Jurkat, Clone E6-1 (cell line): ENCODE measurements around the gene NTRK2. TPM values are rescaled to one million over a fixed set of nuclear protein-coding genes. Genes with fewer than 3 reads are reported as not detected.

Experiments used
- DNase-seq: peaks from one replicate; pipeline ENCODE4 v3.0.0-alpha.2; 2011; ENCODE audit warnings: low read depth, low spot score
- H3K4me3 ChIP-seq: 2 replicates; pipeline ENCODE4 v1.5.1; 2011; ENCODE audit warnings: mild to moderate bottlenecking, low read length, control low read depth, moderate library complexity
- polyA plus RNA-seq: library from polyadenylated mRNA; unstranded; fragments of >200 nt; gene quantifications from one replicate; pipeline ENCODE4 v1.2.1, GENCODE V29; 2012; ENCODE audit warnings: missing spikeins; ENCODE audit not compliant: insufficient read length, insufficient read depth

The NTRK2 gene
- not detected for polyA plus RNA-seq

- H3K4me3 ChIP-seq, result no peak within 1 kb of the TSS
- DNase-seq, result no peak
These were observed at the start of gene NTRK2 for GRCh38 chr9:84669288-84670137. Gene NTRK2, plus strand, starts transcription at chr9:84669729. Its CDS starts 1,020 bp downstream, at chr9:84670749.

GRCh38 chr9:84620338-84620737 is 49.2 kb upstream of the NTRK2 start:
- no peak for DNase-seq
- no peak overlapping the region for H3K4me3 ChIP-seq

- DNase-seq, result no peak
These were observed 47.7 kb upstream of the NTRK2 start for GRCh38 chr9:84621811-84622210.

GRCh38 chr9:84622981-84623380 is 46.5 kb upstream of the NTRK2 start:
- DNase-seq, result no peak
- H3K4me3 ChIP-seq, result no peak overlapping the region

More at GRCh38 chr9:84621811-84622210, 47.7 kb upstream of the NTRK2 start:
- H3K4me3 ChIP-seq, result no peak overlapping the region

- no peak overlapping the region for H3K4me3 ChIP-seq
- no peak for DNase-seq
These were observed 33.1 kb upstream of the NTRK2 start for GRCh38 chr9:84636436-84636835.

GRCh38 chr9:84642553-84643141 is 26.9 kb upstream of the NTRK2 start:
- DNase-seq, result no peak
- no peak overlapping the region for H3K4me3 ChIP-seq

GRCh38 chr9:84647699-84648098 is 21.8 kb upstream of the NTRK2 start:
- H3K4me3 ChIP-seq, result no peak overlapping the region
- no peak for DNase-seq

GRCh38 chr9:84652496-84653120 is 16.9 kb upstream of the NTRK2 start:
- DNase-seq, result no peak
- H3K4me3 ChIP-seq, result no peak overlapping the region

- no peak overlapping the region for H3K4me3 ChIP-seq
- no peak for DNase-seq
These were observed 14.1 kb upstream of the NTRK2 start for GRCh38 chr9:84655447-84655846.

- no peak for DNase-seq
- no peak overlapping the region for H3K4me3 ChIP-seq
These were observed 10.2 kb upstream of the NTRK2 start for GRCh38 chr9:84659313-84659712.

GRCh38 chr9:84659773-84660172 is 9.8 kb upstream of the NTRK2 start:
- H3K4me3 ChIP-seq, result no peak overlapping the region
- no peak for DNase-seq

GRCh38 chr9:84667571-84668195 is 1.8 kb upstream of the NTRK2 start:
- DNase-seq, result peak; percentile 0

GRCh38 chr9:84668196-84669012 is 1.1 kb upstream of the NTRK2 start:
- no peak overlapping the region for H3K4me3 ChIP-seq
- DNase-seq, result peak; percentile 1

More at GRCh38 chr9:84667571-84668195, 1.8 kb upstream of the NTRK2 start:
- H3K4me3 ChIP-seq, result no peak overlapping the region

GRCh38 chr9:84669013-84669287 is 579 bp upstream of the NTRK2 start:
- no peak for DNase-seq
- H3K4me3 ChIP-seq, result no peak overlapping the region

GRCh38 chr9:84670138-84671041 is 861 bp downstream of the NTRK2 start:
- H3K4me3 ChIP-seq, result no peak overlapping the region

GRCh38 chr9:84671586-84672521 is 2.3 kb downstream of the NTRK2 start:
- no peak for DNase-seq
- H3K4me3 ChIP-seq, result no peak overlapping the region

More at GRCh38 chr9:84670138-84671041, 861 bp downstream of the NTRK2 start:
- no peak for DNase-seq

GRCh38 chr9:84673806-84674205 is 4.3 kb downstream of the NTRK2 start:
- DNase-seq, result no peak
- H3K4me3 ChIP-seq, result no peak overlapping the region
